Measurements from ENCODE around the gene SH3RF1.
A peak's percentile ranks its signal among the peaks of the same experiment; 100 is the strongest.
"Not testable (repeated sequence)": the region's sequence is repeated elsewhere in the genome, so short reads cannot be mapped to it uniquely, and the experiment has no call there.

SH3RF1 gene

GRCh38 chr4:169309326-169309967, 38.7 kb upstream of the SH3RF1 start:
- H3K4me3 ChIP-seq (ENCODE audit: low read depth, low read length) = no peak overlapping the region
- TF ChIP-seq CTCF (IDR thresholded peaks at IDR 0.05; ENCODE audit: insufficient read depth, low read depth, low read length, missing control alignments) = no peak
- DNase-seq (ENCODE audit: low read depth) = no peak

DNA sequence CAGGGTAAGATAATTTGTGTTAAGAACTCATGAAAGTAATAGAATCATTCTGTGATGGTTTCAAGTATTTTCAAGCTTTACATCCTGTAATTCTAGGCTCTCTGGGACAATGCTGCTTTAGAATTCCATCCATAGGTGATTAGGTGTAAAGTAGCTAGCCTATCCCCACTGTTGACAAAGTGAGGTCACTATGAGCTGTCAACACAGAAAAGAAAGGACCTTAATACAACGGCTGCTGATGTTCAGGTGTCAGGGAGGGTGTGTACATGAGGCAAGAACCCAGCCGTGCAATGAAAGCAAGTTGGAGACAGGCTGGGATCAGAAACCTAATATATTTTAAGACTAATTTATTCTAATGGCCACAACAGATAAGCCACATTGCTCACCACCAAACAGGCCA, 36.8 kb upstream of the SH3RF1 start:
- no peak for DNase-seq (ENCODE audit: low read depth)
- H3K4me3 ChIP-seq (ENCODE audit: low read depth, low read length) = no peak overlapping the region
- TF ChIP-seq CTCF (IDR thresholded peaks at IDR 0.05; ENCODE audit: insufficient read depth, low read depth, low read length, missing control alignments) = no peak

GRCh38 chr4:169305651-169306050, 34.9 kb upstream of the SH3RF1 start:
- no peak for DNase-seq (ENCODE audit: low read depth)
- no peak overlapping the region for H3K4me3 ChIP-seq (ENCODE audit: low read depth, low read length)
- no peak for TF ChIP-seq CTCF (IDR thresholded peaks at IDR 0.05; ENCODE audit: insufficient read depth, low read depth, low read length, missing control alignments)

DNA sequence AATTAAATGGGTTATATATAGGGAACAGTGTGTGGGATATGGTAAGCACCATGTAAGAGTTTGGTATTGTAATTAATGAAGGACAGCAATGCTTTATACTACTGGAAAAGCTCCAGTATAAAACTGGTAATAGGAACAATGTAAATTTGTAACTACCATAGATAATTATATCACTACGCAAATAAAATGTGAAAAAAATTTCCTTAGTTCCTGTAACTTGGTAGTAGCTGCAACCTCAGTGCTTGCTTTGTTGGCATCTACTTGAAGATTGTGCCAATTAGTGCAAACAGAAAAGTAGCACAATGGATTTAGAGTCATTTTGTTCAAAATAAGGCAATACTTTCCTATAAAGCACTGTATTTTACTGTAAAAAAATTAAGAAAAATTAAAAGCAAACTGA, 34.4 kb upstream of the SH3RF1 start:
- no peak for DNase-seq (ENCODE audit: low read depth)
- no peak for TF ChIP-seq CTCF (IDR thresholded peaks at IDR 0.05; ENCODE audit: insufficient read depth, low read depth, low read length, missing control alignments)
- no peak overlapping the region for H3K4me3 ChIP-seq (ENCODE audit: low read depth, low read length)

DNA sequence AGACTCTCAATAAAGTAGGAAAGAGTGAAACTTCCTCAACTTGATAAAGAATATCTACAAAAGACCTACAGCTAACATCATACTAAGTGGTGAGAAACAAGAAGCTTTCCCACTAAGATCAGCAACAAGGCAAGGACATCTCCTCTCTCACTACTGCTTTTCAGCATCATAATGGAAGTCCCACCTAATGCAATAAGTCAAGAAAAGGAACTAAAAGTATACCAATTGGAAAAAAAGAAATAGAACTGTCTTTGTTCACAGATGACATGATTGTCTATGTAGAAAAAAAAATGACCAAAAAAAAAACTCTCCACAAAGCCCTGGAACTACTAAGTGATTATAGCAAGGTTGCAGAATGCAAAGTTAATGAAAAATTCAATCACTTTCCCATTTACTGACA, 25.1 kb upstream of the SH3RF1 start:
- no peak overlapping the region for H3K4me3 ChIP-seq (ENCODE audit: low read depth, low read length)
- TF ChIP-seq CTCF (IDR thresholded peaks at IDR 0.05; ENCODE audit: insufficient read depth, low read depth, low read length, missing control alignments) = no peak
- peak; percentile 44 for DNase-seq (ENCODE audit: low read depth)

DNA sequence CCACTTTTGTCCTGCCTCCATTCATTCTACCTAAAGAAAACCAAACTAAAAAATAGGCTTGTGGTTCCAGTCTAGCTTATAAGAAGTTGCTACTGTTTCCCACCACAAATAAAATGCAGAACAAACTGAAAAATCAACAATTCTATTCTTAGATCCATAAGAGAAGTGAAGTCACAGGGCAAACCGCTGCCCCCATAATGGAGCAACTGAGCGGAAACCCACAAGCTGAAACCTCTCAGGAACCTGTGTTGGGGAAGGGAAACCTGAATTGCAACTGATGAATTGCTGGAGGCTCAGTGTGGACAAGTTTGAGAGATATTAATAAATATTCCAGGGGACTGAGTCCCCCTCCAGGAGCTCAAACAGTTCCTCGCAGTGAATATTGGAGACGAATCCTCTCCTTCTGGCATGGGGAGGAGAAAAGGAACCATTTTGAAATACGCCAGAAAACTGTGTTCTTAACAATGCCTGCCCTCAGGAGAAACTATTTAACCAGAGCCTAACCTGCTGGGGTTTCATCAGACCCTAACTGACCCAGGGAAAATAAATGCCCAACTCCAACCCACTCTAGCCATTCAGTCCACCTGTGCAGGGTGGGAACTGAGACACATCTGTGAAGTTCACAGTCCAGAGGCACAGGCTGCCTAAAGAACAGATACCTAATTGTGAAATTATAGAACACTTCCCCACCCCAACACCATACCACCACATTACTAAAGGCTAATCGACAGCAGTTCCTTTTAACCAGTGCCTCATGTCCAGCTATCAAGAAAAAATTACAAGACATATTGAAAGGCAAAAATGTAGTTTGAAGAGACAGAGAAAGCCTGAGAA, 22.8 kb upstream of the SH3RF1 start:
- DNase-seq (ENCODE audit: low read depth) = peak; percentile 88
- H3K4me3 ChIP-seq (ENCODE audit: low read depth, low read length) = no peak overlapping the region
- no peak for TF ChIP-seq CTCF (IDR thresholded peaks at IDR 0.05; ENCODE audit: insufficient read depth, low read depth, low read length, missing control alignments)

DNA sequence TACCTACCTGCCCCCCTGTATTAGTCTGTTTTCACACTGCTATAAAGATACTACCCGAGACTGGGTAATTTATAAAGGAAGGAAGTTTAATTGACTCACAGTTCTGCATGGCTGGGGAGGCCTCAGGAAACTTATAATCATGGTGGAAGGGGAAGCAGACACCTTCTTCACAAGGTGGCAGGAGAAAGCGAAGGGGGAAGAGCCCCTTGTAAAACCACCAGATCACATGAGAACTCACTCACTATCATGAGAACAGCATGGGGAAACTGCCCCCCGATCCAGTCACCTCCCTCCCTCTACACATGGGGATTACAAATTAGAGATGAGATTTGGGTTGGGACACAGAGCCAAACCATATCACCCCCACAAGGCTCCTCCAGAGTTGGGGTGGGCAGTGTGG, 17.2 kb upstream of the SH3RF1 start:
- not testable (repeated sequence) for H3K4me3 ChIP-seq (ENCODE audit: low read depth, low read length); DNase-seq (ENCODE audit: low read depth)

All from GM12865 (cell line).